ENCODE results near the gene PRKCA.

DNA sequence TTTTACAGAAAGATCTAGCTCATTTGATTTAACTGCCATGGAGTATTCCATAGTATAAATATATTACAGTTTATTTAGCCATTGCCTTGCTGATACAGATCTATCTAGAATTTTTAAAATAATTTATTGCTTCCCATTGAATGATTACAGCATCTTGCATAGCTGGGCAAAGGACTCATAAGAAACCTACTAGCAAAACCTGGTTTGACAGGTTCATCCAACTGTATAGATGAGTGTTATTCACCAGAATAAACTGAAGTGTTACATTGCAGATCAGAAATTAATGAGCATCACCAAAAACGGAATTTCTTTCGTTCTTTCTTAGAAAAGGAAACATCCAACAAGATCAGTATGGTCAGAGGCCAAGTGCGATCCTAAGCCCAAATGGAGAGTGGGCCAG lies 330.3 kb downstream of the PRKCA start:
- TF ChIP-seq EGR1 (IDR thresholded peaks at IDR 0.05) (no peak), CEBPB (IDR thresholded peaks at IDR 0.05) (no peak), FOXM1 (IDR thresholded peaks at IDR 0.05; ENCODE audit: borderline replicate concordance, low read depth) (no peak)
- TF ChIP-seq, protein P1, sequence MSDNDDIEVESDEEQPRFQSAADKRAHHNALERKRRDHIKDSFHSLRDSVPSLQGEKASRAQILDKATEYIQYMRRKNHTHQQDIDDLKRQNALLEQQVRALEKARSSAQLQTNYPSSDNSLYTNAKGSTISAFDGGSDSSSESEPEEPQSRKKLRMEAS (IDR thresholded peaks at IDR 0.05), result no peak
